Measurements from ENCODE around the gene ANTXR1.

ANTXR1 gene

GRCh38 chr2:69241093-69241492, 228.1 kb downstream of the ANTXR1 start:
- Histone ChIP-seq H3K4me3 (ENCODE audit: low read length) (no peak overlapping the region), H2AFZ (ENCODE audit: low read depth, low read length) (no peak overlapping the region), H4K20me1 (ENCODE audit: insufficient read depth, low read length) (no peaks in the 10 kb centered on the region), H3K79me2 (ENCODE audit: low read length) (no peaks in the 10 kb centered on the region), H3K9ac (ENCODE audit: low read length) (no peak overlapping the region), H3K4me2 (ENCODE audit: low read length) (no peak overlapping the region), H3K4me1 (ENCODE audit: low read length) (no peaks in the 10 kb centered on the region), H3K27me3 (ENCODE audit: low read depth, low read length) (peaks cover 29% of the 10 kb centered on the region), H3K27ac (ENCODE audit: low read length) (no peak overlapping the region), H3K36me3 (replicated peaks; ENCODE audit: low read depth, low read length) (no peaks in the 10 kb centered on the region), H3K9me3 (ENCODE audit: insufficient read depth, low read length) (no peaks in the 10 kb centered on the region)
- no peak for TF ChIP-seq CTCF (IDR thresholded peaks at IDR 0.05; ENCODE audit: low read depth, low read length)
- TF ChIP-seq EZH2phosphoT487 (IDR thresholded peaks at IDR 0.05; ENCODE audit: low read depth): no peak

- Histone ChIP-seq H3K36me3 (replicated peaks; ENCODE audit: low read depth, low read length) (no peaks in the 10 kb centered on the region), H3K79me2 (ENCODE audit: low read length) (no peaks in the 10 kb centered on the region), H4K20me1 (ENCODE audit: insufficient read depth, low read length) (no peaks in the 10 kb centered on the region), H3K9ac (ENCODE audit: low read length) (no peak overlapping the region), H3K4me2 (ENCODE audit: low read length) (no peak overlapping the region), H3K9me3 (ENCODE audit: insufficient read depth, low read length) (no peaks in the 10 kb centered on the region), H3K27ac (ENCODE audit: low read length) (no peak overlapping the region), H3K27me3 (ENCODE audit: low read depth, low read length) (peaks cover 31% of the 10 kb centered on the region), H2AFZ (ENCODE audit: low read depth, low read length) (no peak overlapping the region), H3K4me1 (ENCODE audit: low read length) (no peaks in the 10 kb centered on the region), H3K4me3 (ENCODE audit: low read length) (no peak overlapping the region)
- TF ChIP-seq CTCF (IDR thresholded peaks at IDR 0.05; ENCODE audit: low read depth, low read length) (no peak), EZH2phosphoT487 (IDR thresholded peaks at IDR 0.05; ENCODE audit: low read depth) (no peak)
These were observed 228.9 kb downstream of the ANTXR1 start for GRCh38 chr2:69241664-69242514.

GRCh38 chr2:69242651-69243051, 229.7 kb downstream of the ANTXR1 start:
- H3K27me3 ChIP-seq (ENCODE audit: low read depth, low read length): peaks cover 30% of the 10 kb centered on the region
- H3K4me1 ChIP-seq (ENCODE audit: low read length): no peaks in the 10 kb centered on the region
- no peaks in the 10 kb centered on the region for H3K9me3 ChIP-seq (ENCODE audit: insufficient read depth, low read length)
- TF ChIP-seq EZH2phosphoT487 (IDR thresholded peaks at IDR 0.05; ENCODE audit: low read depth) (no peak), CTCF (IDR thresholded peaks at IDR 0.05; ENCODE audit: low read depth, low read length) (no peak)
- no peaks in the 10 kb centered on the region for H3K36me3 ChIP-seq (replicated peaks; ENCODE audit: low read depth, low read length)
- no peaks in the 10 kb centered on the region for H4K20me1 ChIP-seq (ENCODE audit: insufficient read depth, low read length)
- no peak overlapping the region for H3K4me3 ChIP-seq (ENCODE audit: low read length)
- no peak overlapping the region for H2AFZ ChIP-seq (ENCODE audit: low read depth, low read length)
- H3K79me2 ChIP-seq (ENCODE audit: low read length): no peaks in the 10 kb centered on the region
- H3K27ac ChIP-seq (ENCODE audit: low read length): no peak overlapping the region
- H3K9ac ChIP-seq (ENCODE audit: low read length): no peak overlapping the region
- no peak overlapping the region for H3K4me2 ChIP-seq (ENCODE audit: low read length)

GRCh38 chr2:69243652-69244051, 230.7 kb downstream of the ANTXR1 start:
- TF ChIP-seq CTCF (IDR thresholded peaks at IDR 0.05; ENCODE audit: low read depth, low read length) (no peak), EZH2phosphoT487 (IDR thresholded peaks at IDR 0.05; ENCODE audit: low read depth) (no peak)
- Histone ChIP-seq H3K27me3 (ENCODE audit: low read depth, low read length) (peaks cover 37% of the 10 kb centered on the region), H3K9ac (ENCODE audit: low read length) (no peak overlapping the region), H3K36me3 (replicated peaks; ENCODE audit: low read depth, low read length) (no peaks in the 10 kb centered on the region), H3K4me2 (ENCODE audit: low read length) (no peak overlapping the region), H3K9me3 (ENCODE audit: insufficient read depth, low read length) (no peaks in the 10 kb centered on the region), H2AFZ (ENCODE audit: low read depth, low read length) (no peak overlapping the region), H3K4me1 (ENCODE audit: low read length) (no peaks in the 10 kb centered on the region), H3K79me2 (ENCODE audit: low read length) (no peaks in the 10 kb centered on the region), H3K4me3 (ENCODE audit: low read length) (no peak overlapping the region), H4K20me1 (ENCODE audit: insufficient read depth, low read length) (no peaks in the 10 kb centered on the region), H3K27ac (ENCODE audit: low read length) (no peak overlapping the region)
